Suppressor macrophage treated with lipopolysaccharide for 4 hours (primary cell): ENCODE measurements around the gene TMEM222.
A peak's percentile ranks its signal among the peaks of the same experiment; 100 is the strongest.

Source experiments
- DNase-seq: peaks from one replicate; pipeline ENCODE4 v3.0.0-alpha.2; 2020

TMEM222 gene

GRCh38 chr1:27306892-27307761, 14.8 kb upstream of the TMEM222 start:
- no peak for DNase-seq

DNA sequence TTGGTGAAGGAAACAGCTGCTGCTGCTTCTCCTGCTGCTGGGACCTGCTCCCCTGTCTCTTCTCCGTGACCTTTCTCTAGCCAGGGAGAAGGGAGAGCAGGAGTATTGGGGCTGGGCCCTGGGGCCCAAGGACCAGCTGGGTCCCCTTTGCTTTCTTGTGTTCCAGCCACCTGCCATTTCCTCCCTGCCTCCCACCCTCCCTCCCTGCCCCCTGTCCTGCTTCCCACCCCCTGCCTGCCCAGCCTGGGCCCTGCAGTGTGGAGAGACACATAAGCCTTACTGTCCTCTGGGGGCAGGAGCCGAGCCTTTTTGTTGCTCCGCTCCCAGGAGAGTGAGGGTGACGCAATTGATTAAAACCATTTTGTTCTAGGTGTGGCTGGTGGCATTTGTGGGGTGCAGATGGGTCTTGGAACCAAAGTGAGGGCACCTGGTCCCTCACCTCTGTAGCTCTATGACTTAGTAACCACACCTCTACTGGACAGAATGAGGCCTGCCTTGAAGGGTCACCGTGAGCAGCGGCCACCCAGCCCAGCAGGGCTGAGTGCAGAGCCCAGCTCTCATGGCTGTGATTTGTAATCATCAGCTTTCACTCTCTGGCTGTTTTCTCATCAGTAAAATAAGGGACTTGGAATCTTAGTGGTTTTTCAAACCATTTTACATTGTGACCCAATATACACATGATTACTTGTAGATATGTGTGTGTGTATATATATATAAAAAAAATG, 13.9 kb upstream of the TMEM222 start:
- DNase-seq = no peak

- DNase-seq = no peak
These were observed 7.8 kb upstream of the TMEM222 start for GRCh38 chr1:27314169-27314568.

- DNase-seq = no peak
These were observed 7.2 kb upstream of the TMEM222 start for GRCh38 chr1:27314737-27315136.

DNA sequence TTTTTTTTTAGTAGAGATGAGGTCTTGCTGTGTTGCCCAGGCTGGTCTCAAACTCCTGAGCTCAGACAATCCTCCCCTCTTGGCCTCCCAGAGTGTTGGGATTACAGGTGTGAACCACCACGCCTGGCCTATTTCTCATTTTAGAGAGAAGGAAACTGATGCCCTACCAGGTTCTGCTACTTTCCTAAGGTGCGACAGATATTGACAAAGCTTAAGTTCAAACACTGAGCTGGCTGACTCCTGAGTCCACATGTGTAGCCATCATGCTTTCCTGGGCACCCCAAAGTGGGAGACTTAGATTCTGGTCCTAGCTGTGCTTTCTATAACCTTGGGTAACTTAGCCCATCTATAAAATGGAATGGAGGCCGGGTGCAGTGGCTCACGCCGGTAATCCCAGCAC, 5.1 kb upstream of the TMEM222 start:
- DNase-seq = no peak

DNA sequence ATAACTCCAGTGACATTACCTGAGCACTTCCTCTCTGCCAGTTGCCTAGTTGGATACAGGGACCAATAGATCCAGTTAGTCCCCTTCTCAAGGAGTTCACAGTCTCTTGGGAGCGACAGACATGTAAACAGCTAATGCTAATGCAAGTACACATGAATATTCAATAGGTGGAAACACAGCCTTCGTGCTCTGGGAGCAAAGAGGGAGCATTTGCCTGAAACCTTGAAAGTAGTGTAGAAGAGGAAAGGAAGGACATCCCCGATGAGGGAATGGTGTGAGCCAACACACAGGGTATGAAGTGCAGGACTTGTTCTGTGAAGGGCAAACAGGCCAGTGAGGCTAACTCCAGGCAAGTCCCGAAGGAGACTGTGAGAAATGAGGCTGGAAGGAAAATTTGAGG, 3.8 kb upstream of the TMEM222 start:
- no peak for DNase-seq

GRCh38 chr1:27318596-27318995, 3.4 kb upstream of the TMEM222 start:
- no peak for DNase-seq

DNA sequence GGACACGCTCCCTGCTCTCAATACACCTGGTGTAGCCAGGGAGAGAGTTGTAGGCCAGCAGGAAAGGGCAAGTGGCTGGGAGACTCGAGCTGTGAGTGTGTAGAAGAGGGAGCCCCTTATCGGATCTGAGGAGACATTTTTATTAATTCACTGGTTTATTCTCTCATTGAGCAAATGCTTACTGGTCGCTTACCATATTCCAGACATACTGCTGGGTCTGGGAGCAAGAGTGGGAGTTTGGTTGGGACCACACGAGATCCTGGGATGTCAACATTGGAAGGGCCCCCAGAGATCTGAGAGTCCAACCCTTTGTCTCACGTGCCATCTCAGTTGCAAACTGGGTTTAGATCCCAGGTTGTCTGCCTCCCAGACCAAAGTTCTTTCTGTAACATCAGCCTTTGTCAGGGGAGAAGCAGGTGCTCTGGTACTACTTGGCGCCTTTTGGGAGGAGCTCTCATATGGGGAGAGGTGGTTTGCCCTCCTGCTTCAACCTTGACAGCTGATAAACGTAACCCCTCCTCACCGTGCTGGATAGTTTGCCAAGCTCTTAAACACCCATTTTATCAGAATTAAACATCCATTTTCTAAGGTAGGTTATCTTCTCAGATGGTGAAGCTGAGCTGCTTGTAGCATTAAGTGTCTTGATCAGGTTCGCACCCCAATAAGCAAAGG, 742 bp downstream of the TMEM222 start:
- no peak for DNase-seq

- no peak for DNase-seq
These were observed 3.3 kb downstream of the TMEM222 start for GRCh38 chr1:27325286-27325685.

- DNase-seq = no peak
These were observed 6.0 kb downstream of the TMEM222 start for GRCh38 chr1:27327964-27328363.

DNA sequence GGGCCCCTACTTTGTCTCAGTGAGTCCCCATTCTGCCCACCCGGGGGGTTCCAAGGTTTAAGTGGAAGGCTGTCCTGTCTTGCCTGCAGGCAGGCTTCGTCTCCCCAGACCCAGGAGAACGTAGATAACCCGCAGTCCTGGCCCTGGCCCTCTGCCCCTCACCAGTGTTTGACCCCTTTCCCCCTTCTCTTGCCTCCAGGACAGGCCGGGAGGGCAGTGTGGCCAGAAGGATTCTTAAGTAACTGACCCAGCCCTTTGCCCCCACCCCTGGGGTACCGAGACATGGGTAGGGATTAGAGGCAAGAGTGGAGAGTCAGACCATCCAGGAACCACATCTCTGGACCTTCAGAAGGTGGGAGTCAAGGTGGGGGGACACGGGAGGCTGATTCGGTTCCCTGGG, 8.8 kb downstream of the TMEM222 start:
- DNase-seq = no peak

DNA sequence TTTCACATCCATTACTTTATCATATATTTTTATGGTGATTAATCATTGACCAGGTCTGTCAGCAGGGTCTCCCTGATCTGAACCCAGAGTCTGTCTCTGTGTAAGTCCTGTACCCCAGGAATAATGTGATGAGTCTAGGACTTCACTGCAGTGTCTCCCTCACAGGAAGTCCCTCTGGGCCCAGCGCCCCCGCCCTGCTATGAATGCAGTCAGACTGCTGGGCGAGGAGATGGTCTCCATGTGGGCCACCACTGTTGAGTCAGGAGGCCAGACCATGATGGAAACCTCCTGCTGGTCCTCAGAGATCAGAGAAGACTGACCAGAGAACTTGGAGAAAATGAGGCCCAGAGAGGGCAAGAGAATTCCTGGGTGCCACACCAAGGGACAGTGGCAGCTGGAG, 9.5 kb downstream of the TMEM222 start:
- DNase-seq = no peak

- DNase-seq = no peak
These were observed 10.0 kb downstream of the TMEM222 start for GRCh38 chr1:27331922-27332321.

GRCh38 chr1:27332536-27333281, 10.7 kb downstream of the TMEM222 start:
- DNase-seq = peak; percentile 54

DNA sequence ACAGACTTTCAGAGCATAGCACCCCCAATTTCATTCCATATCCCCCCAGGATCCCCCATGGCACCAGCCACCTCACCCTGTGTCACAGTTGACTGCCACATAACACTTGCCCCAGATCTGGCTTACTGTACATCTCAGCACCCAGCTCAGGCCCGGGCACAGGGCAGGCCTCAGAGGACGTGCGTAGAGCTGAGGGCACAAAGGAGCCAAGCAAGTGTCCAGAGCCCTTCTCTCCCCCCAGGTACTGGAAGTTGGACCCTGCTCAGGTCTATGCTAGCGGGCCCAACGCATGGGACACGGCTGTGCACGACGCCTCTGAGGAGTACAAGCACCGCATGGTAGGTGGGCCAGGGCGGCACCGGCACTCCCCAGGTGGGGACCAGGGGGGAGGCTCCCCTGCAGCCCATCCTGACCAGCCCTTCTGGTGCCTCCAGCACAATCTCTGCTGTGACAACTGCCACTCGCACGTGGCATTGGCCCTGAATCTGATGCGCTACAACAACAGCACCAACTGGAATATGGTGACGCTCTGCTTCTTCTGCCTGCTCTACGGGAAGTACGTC, 11.8 kb downstream of the TMEM222 start:
- no peak for DNase-seq

GRCh38 chr1:27335506-27336422, 13.8 kb downstream of the TMEM222 start:
- no peak for DNase-seq

DNA sequence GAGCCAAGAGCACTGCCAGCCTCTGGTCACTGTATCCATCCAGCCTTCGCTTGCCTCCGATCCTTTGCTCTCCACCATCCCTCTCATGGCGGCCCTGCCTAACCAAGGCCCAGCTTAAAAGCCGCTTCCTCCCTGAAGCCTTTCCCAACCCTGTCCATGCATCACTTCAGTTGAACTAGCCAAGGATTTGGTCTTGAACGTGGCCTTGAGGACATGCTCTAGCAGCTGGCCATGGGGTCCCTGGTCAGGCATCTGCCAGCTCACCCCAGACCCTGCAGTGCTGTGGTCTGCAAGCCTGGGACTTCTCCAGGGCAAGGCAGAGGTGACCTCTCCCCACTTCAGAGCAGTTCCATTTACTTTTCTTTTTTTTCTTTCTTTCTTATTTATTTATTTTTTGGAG, 14.8 kb downstream of the TMEM222 start:
- DNase-seq = no peak

DNA sequence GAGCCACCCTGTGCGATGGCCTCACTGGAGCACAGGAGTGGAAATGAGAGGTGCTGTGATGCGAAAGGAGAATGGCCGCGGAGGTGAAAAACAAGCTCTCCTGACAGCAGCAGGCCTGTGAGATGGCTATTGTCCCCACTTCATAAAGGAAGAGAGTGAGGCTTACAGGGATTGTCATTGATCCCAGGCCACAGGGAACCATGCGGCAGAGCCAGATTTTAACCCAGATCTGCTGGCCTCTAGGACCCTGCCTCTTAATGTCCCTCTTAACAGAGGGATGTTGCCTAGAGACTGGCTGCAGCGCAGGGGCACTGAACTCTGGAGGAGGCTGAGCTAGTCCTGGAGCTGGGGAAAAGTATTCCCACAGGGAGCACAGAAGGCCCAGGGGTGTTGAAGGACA, 16.8 kb downstream of the TMEM222 start:
- no peak for DNase-seq

DNA sequence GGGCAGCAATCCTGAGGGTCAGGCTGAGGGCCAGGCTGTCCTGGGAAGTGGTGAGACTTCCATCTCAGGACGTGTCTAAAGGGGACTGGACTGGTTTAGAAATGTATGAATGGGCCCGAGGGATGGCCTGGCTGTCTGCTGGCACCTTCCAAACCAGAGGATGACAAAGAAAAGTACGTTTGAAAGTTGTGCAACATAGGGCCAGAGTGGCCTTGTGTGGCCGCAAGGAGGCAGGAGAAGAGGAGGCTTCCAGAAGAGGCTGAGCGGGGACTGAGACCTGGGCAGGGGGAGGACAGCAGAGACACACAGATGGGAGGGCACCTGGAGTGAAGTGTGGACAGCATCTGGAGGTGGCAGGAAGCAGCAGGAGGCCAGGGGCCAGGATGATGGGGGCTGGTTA, 17.2 kb downstream of the TMEM222 start:
- no peak for DNase-seq

DNA sequence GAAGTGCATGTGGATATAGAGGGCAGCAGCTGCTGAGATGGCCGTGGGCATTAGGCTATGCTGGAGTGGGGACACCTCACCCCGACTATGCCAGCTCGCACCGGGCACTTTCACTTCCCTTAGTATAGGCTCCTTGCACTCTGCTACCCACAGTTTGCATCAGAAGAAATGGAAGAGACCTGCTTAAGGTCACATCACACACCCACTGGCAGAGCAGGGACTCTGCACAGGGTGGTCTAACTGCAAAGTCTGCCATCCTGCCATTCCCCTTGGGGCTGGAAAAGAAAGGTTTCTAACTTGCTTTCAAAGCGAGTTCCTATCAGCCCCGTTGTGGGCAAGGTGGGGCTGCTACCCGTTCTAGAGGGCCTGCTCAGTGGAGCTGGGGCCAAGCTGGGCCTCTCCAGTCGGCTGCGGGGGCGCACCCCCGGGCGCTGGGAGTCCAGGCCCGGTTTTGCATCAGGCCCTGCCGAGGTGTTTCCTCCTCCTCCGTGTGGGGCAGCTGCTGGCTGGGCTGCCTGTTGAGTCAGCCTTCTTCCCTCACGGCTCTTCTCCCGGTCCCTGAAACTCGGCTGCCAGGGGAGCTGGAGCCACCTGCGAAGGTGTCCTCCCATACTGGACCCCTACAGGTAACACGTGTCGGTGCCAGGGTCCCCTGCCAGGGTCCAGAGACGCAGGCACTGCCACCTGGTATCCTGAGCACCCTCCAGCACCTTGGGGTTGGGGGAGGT, 19.7 kb downstream of the TMEM222 start, which contains the start of gene SYTL1:
Gene SYTL1 (plus strand): TSS at position 498 of the 728 bp plus-strand sequence. CDS start 3,313 bp downstream, outside the sequence.
- peak; percentile 57 for DNase-seq

- no peak for DNase-seq
These were observed 20.4 kb downstream of the TMEM222 start for GRCh38 chr1:27342391-27342777.
